NCI-H1694 (cell line): ENCODE results near the gene GAS7.

Source experiments
- DNase-seq: peaks from one replicate; lab custom pipeline; 2025; lab: John Stamatoyannopoulos, UW

Gene GAS7

DNA sequence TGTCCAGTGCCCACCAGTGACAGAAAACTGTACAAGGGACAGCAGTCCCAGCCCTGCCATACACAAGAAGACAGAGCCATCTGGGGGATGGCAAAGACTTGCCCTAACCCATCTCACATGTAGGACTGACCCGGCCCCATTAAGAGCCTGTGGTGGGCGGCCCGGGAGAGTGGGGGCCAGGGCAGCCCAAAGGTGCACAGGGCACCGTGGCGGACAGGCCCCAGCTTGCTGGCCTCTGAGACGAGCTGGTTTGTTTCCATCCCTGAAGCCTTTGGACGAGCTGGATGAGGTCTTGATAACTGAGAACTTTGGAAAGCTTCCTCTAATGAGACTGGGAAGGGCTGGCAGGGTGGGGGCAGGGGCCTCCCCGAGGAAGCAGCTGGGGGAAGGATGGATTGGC, 282.3 kb downstream of the GAS7 start:
- no peak for DNase-seq

DNA sequence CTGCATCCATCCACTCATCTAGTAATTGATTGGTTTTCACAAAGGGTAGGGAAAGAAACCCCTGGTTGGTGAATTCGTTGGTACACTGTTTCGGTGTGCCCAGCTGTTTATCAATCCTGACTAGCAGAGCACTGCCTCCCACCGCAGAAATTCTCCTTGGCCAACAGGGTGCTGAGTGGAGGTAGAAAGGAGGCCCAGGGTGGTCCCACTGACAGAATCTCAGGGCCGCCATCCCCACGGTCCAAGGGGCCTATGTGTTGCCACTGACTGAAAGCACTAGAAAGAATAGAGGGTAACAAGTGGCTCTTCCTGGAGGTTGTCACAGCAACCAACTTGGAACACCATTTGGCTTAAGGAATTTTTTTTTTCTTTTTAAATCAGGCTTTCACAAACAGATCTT, 284.9 kb downstream of the GAS7 start:
- no peak for DNase-seq

DNA sequence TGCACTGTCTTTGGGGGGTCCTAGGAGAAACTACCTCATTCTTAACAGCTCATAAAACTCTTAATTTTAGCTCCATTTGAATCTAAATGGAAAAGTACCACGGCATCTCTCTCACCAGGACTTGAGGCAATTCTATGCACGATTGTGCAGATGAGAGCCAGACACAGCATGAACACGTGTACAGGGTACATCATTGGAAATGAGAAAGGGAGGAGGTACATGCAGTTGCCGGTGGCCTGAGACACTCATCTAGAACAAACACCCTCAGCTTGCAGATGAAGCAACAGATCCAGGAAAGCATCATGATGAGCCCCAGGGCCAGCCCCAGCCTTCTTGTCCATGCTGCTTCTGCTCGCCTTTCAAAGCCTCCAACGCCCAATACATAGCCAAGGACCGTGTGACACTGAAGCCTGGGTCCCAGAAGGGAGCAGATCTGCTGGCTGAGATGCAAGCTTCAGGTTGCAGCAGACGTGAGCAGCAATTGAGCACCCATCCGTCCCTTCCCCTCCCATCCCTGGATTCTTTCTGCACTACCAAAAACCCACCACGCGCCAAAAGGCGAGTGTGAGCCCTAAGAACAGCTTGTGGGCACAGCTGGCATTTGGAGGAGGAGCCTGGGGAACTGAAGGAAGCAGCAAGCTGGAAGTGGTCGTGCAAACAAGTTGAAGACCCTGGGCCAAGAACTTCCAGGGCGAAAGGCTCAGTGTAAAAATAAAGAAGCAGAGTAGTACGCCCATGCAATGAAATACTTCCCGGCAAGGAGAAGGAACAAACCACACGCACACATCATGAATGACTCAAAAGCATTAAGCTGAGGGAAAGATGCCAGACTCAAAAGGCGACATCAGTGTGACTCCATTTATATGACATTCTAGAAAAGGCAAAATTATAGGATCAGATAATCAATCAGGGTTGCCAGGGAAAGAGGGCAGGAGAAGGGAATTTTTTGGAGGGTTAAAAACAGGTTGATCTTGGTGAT, 286.0 kb downstream of the GAS7 start:
- no peak for DNase-seq

DNA sequence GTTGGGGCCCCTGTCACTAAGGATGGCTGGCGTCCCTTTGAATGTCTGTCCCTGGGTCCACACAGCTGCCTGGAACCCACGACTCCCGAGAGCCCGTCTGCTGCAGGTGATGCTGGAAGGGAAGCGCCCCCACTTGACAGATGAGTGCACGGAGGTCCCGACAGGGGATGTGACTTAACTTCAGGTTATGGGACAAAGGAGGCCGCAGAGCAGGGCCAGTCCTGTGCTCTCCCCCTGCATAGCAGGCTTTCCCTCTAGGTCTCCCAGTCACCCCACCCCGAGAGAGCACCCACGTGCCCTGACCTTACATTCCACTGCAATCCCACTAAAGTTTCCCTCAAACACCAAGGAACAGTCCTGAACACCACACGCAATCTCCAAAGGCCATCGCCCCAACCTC, 287.3 kb downstream of the GAS7 start:
- no peak for DNase-seq

DNA sequence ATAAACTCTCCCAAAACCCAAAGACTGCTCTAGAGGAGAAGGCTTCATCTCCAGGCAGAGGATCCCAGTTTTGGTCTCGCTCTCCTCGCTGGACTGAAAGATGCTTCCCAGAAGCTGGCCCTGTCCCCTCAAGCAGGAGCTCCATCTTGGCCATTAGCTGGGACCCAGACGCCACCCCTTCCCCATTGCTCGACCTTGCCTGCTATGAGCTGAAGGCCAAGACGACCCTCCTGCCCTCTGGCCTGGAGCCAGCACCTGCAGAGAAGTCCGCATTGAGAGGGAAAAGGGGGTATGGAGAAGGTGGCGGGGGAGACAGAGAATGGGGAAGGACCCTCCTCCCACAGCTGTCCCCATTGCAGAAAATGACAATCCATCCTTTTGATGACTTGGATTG, 289.8 kb downstream of the GAS7 start:
- no peak for DNase-seq

DNA sequence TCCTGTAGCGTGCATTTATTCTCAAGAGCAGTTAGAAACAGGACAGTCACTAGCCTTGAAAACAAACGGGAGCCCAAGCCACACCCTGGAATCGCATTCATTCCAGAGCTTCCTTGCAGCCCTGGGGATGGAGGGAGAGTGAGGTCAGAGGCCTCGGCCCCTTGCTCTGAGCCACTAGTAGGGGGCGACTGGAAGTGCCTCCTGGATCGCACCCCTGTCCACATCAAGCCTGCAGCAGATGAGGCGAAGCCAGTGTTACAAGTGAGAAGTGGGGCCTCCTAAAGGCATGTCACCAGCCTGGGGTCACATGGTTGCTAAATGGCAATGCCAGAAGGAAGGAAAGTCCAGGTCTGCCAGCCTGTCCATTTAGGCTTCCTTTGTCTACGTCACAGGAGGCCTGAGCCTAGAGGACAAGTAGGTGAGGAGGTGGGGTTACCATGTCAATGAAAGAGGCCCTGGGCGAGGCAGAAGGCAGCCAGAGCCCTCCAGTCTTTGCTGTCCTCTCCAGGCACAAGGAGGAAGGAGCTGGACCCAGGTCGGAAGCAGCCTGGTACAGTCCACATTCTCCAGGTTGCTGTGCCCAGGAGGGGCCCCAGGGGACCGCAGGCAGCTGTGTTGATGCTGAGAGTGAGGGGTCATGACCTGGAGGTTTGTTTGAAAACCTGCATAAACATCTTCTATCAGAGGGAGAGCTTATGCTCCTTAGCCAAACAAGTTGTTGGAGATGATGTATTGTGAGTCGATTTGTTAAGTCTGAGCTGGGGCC, 290.3 kb downstream of the GAS7 start:
- no peak for DNase-seq

DNA sequence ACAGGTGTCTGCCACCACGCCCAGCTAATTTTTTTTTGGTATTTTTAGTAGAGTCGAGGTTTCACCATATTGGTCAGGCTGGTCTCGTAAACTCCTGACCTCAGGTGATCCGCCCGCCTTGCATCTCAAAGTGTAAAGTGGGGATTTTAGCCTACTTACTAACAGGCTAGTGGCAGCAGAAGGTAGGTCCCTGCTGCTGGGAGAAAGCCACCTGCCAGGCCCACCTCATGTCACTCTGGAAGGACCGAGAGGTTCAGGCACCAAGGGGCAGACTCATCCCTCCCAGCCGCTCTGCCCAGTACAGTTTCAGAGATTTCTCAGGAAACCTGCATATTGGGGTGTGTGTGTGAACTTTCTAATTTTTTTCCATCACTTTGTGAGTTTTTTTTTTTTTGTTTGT, 291.3 kb downstream of the GAS7 start:
- DNase-seq: no peak

DNA sequence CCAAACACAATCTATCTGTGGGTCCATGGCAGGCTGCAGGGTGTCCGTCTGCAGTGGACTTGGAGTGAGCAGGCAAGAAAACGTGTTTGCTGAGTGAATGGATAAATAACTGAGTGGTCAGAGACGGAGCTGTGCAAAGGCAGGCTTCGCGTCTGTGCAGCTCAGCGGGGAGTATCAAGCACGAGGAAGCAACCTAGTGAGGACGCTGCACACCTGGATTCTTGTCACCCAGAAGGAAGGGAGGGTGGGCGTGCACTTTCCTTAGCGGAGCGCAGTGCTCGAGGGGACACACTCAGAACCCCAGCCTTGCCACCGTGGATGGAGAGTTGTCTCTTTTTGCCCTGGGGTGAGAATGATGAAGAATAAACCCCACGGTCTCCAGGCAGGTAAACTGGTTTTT, 291.8 kb downstream of the GAS7 start:
- DNase-seq: no peak

DNA sequence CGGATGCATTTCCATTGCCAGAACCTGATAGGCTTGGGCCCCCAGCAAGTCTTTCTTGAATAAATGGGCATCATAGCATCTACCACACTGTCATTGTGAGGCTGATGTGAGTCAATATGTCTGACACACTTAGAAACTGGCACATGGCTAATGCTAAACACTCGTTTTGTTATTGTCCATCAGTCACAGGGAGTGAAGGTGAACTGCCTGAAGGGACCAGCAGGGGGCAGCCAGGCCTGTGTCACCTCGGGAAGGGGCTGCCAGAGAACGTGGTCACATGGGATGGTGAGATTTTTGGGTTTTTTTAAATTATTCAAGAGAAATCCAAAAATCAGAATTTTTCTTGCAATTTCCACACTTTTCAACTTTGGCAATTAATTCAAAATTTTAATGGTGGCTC, 292.5 kb downstream of the GAS7 start:
- DNase-seq: peak; percentile 7

DNA sequence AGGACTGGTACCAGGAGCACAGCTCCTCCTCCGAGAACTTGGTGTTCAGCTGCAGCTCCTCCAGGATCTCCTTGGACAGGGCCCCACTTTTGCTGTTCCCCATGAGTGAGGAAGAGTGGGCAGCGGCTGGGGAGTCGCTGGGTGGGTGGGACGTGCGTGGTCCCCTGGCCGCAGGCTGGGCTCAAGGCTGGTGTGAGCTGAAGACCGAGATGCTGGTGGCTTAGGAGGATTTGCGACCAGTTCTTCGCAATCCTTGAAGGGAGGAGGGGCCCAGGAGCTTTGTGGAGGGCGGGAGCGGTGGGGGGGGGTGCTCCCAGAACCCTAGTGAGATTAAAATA, 293.4 kb downstream of the GAS7 start, which contains the start of gene RCVRN:
RCVRN (minus strand) TSS at position 194 of the 338 bp plus-strand sequence; CDS start at position 103, 91 bp downstream.
- no peak for DNase-seq

DNA sequence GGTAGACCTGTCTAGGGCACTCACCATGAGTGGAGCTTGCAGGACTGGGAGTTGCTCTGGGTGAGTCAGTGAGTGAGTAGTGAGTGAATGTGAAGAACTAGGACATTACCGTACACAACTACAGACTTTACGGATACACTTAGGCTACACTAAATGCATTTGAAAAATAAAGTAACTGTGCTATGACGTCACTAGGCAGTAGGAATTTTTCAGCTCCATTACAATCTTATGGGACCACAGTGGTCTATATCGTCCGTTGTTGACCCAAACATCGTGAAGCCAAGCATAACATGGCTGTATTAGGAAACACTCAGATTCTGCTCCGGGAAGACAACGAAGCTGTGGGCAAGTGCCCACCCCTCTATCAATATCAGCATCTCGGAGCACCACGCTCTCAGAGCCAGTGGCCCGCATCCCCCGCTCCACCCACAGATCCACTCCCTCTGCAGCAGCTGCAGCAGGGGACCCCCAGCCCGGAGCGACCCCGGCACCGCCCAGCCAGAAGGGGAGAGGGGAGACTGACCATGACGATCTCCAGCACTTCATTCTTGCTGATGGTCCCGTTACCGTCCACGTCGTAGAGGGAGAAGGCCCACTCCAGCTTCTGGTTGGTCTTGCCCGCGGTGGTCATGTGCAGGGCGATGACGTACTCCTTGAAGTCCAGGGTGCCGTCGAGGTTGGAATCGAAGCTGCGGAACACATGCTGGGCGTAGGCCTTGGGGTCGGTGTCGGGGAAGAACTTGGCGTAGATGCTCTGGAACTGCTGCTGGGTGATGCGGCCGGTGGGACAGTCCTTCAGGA, 293.9 kb downstream of the GAS7 start:
- DNase-seq: no peak

DNA sequence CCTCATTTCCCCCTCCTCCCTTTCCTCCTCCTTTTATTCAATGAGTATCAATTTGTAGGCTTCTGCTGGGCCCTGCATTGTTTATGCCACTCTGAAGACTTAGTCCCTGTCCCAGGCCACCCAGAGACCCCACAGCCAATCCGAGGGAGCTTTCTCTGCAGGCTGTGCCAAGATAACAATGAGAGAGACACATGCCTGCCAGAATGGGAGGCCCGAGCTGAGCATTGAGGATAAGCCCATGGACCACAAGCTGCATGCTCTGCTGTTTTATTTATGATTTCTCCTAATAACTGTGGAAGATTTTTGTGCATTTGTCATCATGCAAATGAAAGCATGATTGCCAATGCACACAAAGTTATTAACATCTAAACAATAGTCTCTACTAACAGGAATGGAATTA, 296.3 kb downstream of the GAS7 start:
- no peak for DNase-seq

DNA sequence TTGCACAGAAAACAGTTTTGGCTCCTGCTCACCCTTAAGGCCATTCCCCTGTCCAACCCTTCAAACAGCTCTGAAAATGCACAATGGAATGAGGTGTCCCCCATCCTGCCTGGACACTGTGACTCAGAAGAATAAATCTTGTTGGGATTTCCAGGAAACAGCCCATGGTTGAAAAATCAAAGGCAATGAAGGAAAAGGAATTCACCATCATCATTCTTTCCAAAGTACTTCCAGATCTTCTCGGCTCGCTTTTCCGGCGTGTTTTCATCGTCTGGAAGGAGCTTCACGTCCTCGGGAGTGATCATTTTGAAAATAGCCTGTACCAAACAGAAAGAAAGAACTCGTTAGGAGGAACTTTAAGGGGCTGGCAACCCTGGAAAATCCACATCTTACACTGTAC, 297.6 kb downstream of the GAS7 start:
- DNase-seq: no peak

DNA sequence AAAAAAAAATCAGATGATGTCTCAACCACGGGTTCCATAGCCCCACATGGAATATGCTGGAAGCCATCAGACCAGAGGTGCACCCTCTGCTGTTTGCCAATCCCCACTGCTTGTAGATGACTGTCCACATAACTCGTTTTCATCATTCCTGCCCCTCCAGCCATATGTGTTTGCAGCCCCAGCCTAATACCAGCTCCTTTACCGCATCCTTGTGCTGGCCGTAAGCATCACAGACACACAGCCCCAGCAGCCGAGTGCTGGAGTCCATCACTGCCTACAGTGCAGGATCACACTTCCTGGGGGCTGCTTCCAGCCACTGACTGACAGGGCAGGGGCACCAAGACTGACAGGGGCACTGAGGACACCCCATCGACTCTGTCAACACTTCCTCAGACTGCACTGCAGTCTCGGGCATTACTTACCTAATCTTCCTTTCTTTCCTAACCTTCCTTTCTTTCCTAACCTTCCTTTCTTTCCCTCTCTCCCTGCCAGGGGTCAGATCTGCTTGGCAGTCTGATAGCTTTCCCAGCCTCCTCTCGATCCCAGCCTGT, 298.3 kb downstream of the GAS7 start:
- no peak for DNase-seq

DNA sequence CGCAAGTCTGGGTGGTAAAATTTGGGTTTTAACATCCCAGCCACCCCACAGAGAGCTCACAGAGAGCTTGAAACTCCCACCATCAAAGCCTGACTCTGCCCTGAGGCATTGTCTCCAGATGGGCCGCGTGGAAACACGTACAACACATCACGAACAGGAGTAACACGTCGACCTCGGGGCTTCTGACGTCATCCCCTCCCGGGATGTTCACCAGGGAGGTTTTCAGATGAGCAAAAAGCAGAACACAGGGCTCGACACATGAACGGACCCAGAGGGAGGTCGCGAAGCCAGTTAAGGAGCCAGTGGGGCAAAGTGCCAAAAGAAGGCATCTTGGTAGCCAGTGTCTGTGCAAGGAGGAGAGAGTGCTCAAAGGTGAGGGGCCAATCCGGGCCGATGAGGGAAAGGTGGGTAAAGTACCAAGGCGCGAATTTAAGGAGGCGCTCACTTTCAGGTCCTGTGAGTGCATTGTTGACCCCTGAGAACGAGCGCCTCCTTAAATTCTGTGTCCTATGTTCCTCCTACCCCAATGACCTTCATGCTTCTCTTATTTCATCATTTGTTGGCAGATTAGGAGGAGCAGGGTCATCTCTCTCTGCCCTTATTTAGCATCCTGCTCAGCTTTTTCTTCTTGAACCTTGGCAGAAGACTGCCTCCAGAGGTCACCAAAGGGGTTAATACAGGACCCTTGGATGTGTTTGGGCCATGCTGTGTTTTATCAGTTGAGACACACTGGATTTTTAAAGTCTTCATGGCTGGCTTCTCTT, 298.9 kb downstream of the GAS7 start:
- DNase-seq: no peak

DNA sequence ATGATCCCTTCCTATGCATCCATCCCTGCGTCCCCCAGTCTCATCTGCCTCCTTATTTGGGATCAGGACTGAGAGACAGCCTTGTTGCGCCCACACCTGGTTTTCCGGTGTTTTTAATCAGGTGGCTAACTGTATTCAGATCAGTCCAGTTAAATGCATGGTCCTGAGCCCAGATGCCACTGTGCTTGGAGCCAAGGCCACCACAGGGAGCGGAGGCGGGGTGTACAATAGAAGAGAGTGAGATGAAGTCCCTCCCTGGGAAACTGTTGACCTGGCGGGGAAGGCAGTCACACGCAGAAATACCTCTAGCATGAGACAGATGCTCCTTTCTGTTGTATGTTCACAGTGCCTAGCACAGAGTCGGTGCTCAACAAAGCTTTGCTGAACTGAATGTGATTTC, 299.6 kb downstream of the GAS7 start:
- DNase-seq: no peak

DNA sequence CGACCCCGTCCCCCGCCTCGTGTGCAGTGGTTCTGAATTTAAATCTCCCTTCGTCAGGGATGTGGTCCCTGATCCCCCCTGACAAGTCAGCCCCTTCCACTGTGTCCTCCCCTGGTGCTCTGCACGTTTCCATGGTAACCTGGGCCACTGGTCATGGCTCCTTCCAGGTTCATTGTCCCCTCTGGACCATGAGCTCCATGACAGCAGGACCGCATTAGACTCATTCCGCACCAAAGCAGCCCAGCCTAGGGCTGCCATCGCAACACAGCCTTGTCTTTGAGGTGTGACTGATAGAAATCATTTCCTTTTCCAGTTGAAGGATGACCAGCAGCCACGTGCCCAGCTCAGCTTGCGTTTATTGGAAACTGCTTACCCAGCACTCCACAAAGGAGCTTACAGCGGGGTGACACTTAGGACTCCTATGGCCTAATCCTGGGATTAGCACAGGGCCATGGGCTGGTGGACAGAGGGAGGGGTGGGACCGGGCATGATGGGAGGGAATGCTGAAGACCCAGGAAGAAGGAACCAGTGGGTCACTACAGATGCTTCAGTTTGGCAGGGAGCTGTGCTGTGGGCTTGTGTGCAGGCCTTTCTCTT, 300.9 kb downstream of the GAS7 start:
- DNase-seq: no peak

DNA sequence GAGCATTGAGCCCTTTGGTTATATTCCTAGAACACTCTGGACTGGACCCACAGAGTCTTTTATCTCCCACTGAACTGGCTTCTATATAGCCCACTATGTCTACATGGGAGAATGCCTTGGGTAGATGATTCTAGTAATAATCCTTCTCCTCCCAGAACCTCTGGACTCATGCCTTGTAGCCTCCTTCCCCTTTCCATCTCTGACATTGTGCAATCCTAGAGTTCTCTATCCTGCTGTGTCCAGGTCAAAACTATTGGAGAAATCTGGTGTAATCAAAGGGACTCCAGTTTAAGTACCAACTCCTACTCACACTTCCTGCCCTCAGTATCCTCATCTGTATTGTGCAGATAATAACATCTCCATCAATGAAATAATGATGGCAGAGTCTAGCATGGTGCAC, 302.5 kb downstream of the GAS7 start:
- DNase-seq: no peak

DNA sequence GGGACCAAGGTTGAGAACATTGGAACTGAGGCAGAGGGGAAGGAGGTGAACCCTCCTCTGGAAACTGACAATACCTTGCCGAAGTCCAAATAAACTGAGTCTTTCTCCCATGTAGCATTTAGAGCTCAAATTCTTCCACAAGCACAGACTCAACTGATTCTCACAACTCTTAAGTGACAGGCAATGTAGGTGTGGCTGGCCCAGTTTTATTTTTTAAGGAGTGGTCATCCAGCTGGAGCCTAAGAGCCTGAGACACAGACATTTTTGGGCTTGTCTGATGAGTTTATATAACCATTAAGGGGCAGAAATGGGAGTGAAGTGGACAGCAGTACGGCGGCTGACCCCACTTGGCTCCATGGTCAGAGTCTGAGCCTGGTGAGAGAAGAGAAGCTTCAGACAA, 304.2 kb downstream of the GAS7 start:
- no peak for DNase-seq

DNA sequence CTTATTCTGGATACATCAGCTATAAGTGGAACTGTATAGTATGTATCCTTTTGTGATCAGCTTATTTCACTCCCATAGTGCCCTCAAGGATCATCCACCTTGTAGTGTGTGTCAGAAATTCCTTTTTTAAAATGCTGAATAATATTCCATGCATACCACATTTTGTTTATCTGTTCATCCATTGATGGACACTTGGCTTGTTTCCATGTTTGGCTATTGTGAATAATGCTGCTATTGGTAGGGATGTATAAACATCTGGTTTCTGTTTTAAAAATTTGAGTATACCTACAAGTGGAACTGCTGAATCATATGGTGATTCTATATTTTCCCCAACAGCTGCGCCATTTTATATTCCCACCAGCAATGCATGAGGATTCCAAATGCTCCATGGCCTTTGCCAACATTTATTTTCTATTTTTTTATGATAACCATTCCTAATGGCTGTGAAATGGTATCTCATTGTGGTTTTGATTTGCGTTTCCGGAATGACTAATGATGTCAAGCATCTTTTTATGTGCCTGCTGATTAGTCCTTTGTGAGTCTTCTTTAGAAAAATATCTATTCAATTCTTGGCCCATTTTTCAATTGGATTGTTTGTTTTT, 304.9 kb downstream of the GAS7 start:
- DNase-seq: no peak

DNA sequence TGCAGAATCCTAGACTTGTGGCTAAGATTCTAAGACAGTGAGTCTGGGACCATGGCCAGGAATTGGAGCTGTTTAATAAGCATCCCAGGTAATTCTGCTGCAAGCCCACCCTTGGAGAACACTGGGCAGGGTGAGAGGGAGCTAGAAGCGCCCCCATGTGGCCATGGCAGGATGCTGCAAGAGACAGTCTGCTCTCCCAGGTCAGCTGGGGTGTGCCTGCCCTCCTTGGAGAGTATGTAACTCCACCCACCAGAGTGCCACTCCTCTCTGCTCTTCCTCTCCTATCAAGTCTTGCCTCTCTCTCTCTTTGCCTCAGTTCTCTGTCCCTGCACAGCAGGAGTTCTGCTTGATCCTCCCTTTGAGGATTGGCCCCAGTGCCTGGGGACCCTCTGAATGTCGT, 308.3 kb downstream of the GAS7 start:
- DNase-seq: no peak
